Esophagus squamous epithelium (tissue), 5 donors: ENCODE results near the gene CTNNA2. TPM values are rescaled to one million over a fixed set of nuclear protein-coding genes. Genes with fewer than 3 reads are reported as not detected.

Experiments used
- DNase-seq: peaks from one replicate; lab custom pipeline; 2025; lab: John Stamatoyannopoulos, UW
- H3K27ac ChIP-seq, 4 donors: fragments of 200-600 bp; sonication (generic); one replicate each; pipeline ENCODE4 v1.5.1; 2016 to 2019; ENCODE audit warnings: mild to moderate bottlenecking in 1 of 4
- H3K27me3 ChIP-seq, 4 donors: fragments of 200-600 bp; sonication (generic); 1 replicate in 3 of 4; 2 replicates in 1 of 4; pipeline versions ENCODE4 v1.5.1 to v1.6.0; 2017 to 2021; ENCODE audit warnings: antibody characterized with exemption in 1 of 4
- H3K36me3 ChIP-seq, 3 donors: fragments of 200-600 bp; sonication (generic); one replicate each; pipeline ENCODE4 v1.5.1; 2016 to 2019
- H3K4me1 ChIP-seq, 3 donors: fragments of 200-600 bp; sonication (generic); one replicate each; pipeline ENCODE4 v1.5.1; 2017 to 2019
- H3K4me3 ChIP-seq, 4 donors: fragments of 200-600 bp; sonication (generic); 1 replicate in 3 of 4; 2 replicates in 1 of 4; pipeline ENCODE4 v1.5.1; 2016 to 2019; ENCODE audit warnings: mild to moderate bottlenecking in 2 of 4, moderate library complexity in 1 of 4
- H3K9me3 ChIP-seq, 3 donors: fragments of 200-600 bp; sonication (generic); one replicate each; pipeline ENCODE4 v1.5.1; 2016 to 2019
- POLR2A ChIP-seq, 4 donors: fragments of 450-650 bp; IDR thresholded peaks; one replicate each; pipeline ENCODE4 v1.6.1; 2017; ENCODE audit warnings: antibody characterized with exemption in 4 of 4, mild to moderate bottlenecking in 4 of 4, moderate library complexity in 3 of 4
- WGBS, 2 donors: methylation state at CpG; one replicate each; pipeline ENCODE4 v1.1.5; 2018; 5-methylcytosine and 5-hydroxymethylcytosine counted together
- intact Hi-C: fragments of 100-400 bp; cut with DNase I; formaldehyde crosslinking; loops from one replicate; pipeline ENCODE4 v1.15.0; 2022
- total RNA-seq, 4 donors: library from RNA; depleted of rRNA; stranded (reverse); fragments of >200 nt; gene quantifications; one replicate each; pipeline ENCODE4 v1.1.0, GENCODE V29; 2016
- TF ChIP-seq, protein P1 (sequence below), 6 experiments: fragments of 450-650 bp in 4 of 6; fragments of 200-600 bp in 2 of 6; sonication (generic) in 2 of 6; IDR thresholded peaks; one replicate each; pipeline ENCODE4 v1.5.1; 2016 to 2019; ENCODE audit warnings: antibody characterized with exemption in 6 of 6, mild to moderate bottlenecking in 4 of 6, moderate library complexity in 4 of 6
- donor health status: DM: yes; HTN: yes; CAD: no.

Gene CTNNA2
- total RNA-seq, 4 donors from 2014 or later: not detected

- H3K9me3 ChIP-seq: no peaks in the 10 kb centered on the region
- intact Hi-C loops: no loop called here
Observed at GRCh38 chr2:79936715-79937114, 423.9 kb downstream of the CTNNA2 start.

DNA sequence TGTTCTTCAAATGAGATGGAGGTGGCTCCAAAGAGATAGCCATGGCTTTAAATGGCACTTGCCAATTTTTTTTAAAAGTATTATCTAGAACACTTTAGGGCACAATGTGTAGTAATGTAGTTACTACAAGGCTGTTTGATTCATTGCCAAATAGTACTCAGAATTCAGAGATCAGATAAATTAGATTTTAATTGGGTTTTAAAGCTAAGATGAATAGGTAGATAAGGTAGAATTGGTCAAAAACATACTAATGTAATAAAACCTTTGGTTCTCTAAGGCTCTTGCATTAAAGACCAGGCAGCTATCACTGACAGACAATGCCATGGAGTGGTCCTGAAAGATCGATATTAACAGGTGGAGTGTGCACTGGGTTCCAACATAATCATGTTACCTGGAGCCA is 425.8 kb downstream of the CTNNA2 start:
- Histone ChIP-seq H3K4me1 (no peaks in the 10 kb centered on the region), H3K27ac (no peak overlapping the region), H3K4me3 (no peak overlapping the region), H3K27me3 (no peaks in the 10 kb centered on the region), H3K36me3 (no peaks in the 10 kb centered on the region), H3K9me3 (no peaks in the 10 kb centered on the region)
- WGBS, 2 donors: 65 to 90% methylated on average over 1 of the region's 1 CpG
- intact Hi-C loops: no loop called here
- no peak for TF ChIP-seq POLR2A (IDR thresholded peaks at IDR 0.05)
- TF ChIP-seq, protein P1, sequence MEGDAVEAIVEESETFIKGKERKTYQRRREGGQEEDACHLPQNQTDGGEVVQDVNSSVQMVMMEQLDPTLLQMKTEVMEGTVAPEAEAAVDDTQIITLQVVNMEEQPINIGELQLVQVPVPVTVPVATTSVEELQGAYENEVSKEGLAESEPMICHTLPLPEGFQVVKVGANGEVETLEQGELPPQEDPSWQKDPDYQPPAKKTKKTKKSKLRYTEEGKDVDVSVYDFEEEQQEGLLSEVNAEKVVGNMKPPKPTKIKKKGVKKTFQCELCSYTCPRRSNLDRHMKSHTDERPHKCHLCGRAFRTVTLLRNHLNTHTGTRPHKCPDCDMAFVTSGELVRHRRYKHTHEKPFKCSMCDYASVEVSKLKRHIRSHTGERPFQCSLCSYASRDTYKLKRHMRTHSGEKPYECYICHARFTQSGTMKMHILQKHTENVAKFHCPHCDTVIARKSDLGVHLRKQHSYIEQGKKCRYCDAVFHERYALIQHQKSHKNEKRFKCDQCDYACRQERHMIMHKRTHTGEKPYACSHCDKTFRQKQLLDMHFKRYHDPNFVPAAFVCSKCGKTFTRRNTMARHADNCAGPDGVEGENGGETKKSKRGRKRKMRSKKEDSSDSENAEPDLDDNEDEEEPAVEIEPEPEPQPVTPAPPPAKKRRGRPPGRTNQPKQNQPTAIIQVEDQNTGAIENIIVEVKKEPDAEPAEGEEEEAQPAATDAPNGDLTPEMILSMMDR (IDR thresholded peaks at IDR 0.05): no peak
- DNase-seq: no peak

More at GRCh38 chr2:79936715-79937114, 423.9 kb downstream of the CTNNA2 start:
- Histone ChIP-seq H3K4me1 (no peaks in the 10 kb centered on the region), H3K36me3 (no peaks in the 10 kb centered on the region), H3K27ac (no peak overlapping the region), H3K4me3 (no peak overlapping the region), H3K27me3 (no peaks in the 10 kb centered on the region)
- no peak for DNase-seq
- WGBS, 2 donors: 71 to 80% methylated on average over 3 of the region's 3 CpGs
- TF ChIP-seq, protein P1 (IDR thresholded peaks at IDR 0.05): no peak
- no peak for TF ChIP-seq POLR2A (IDR thresholded peaks at IDR 0.05)

DNA sequence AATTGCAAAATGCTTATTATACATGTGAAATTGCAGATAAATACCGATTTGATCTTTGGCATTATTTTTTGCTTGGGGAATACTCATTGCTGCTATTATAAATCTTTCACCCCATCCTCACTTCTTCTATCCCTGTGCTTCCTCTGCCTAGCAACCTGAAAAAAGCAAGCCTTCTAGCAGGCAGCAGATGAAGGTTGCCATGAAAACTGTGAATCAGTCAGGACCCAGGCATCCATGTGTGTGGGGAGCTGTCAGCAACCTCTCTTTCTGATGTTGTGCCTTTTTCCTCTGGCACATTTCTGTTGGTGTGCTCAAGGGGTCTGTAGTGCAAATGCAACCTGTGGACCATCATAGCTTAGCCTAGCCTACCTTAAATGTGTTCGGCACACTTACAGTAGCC is 427.5 kb downstream of the CTNNA2 start:
- 90 to 93% methylated on average over 2 of the region's 2 CpGs for WGBS, 2 donors
- Histone ChIP-seq H3K27me3 (no peaks in the 10 kb centered on the region), H3K36me3 (no peaks in the 10 kb centered on the region), H3K4me3 (no peak overlapping the region), H3K9me3 (no peaks in the 10 kb centered on the region), H3K27ac (no peak overlapping the region), H3K4me1 (no peaks in the 10 kb centered on the region)
- no peak for DNase-seq
- no peak for TF ChIP-seq POLR2A (IDR thresholded peaks at IDR 0.05)
- TF ChIP-seq, protein P1 (IDR thresholded peaks at IDR 0.05): no peak
- intact Hi-C loops: no loop called here

- 71 to 88% methylated on average over 2 of the region's 2 CpGs for whole genome bisulfite sequencing, 2 donors
- H3K36me3 ChIP-seq: no peaks in the 10 kb centered on the region
- H3K9me3 ChIP-seq: no peaks in the 10 kb centered on the region
- no peak for DNase-seq
- no peak overlapping the region for H3K4me3 ChIP-seq
- TF ChIP-seq POLR2A (IDR thresholded peaks at IDR 0.05): no peak
- TF ChIP-seq, protein P1 (IDR thresholded peaks at IDR 0.05): no peak
- H3K4me1 ChIP-seq: no peaks in the 10 kb centered on the region
- intact Hi-C loops: no loop called here
- H3K27ac ChIP-seq: no peak overlapping the region
- no peaks in the 10 kb centered on the region for H3K27me3 ChIP-seq
Observed at GRCh38 chr2:79941179-79941578, 428.3 kb downstream of the CTNNA2 start.

GRCh38 chr2:79944205-79944604 is 431.4 kb downstream of the CTNNA2 start:
- TF ChIP-seq, protein P1 (IDR thresholded peaks at IDR 0.05): no peak
- no peak for TF ChIP-seq POLR2A (IDR thresholded peaks at IDR 0.05)
- Histone ChIP-seq H3K4me1 (no peaks in the 10 kb centered on the region), H3K36me3 (no peaks in the 10 kb centered on the region), H3K27ac (no peak overlapping the region), H3K9me3 (no peaks in the 10 kb centered on the region), H3K27me3 (no peaks in the 10 kb centered on the region), H3K4me3 (no peak overlapping the region)
- intact Hi-C loops: no loop called here
- no peak for DNase-seq
- WGBS, 2 donors: 60 to 62% methylated on average over 1 of the region's 1 CpG
